HEK293 (cell line): ENCODE results near the gene PITPNM3.

Experiments
- CTCF ChIP-seq: fragments of 450-650 bp; formaldehyde crosslinking; IDR thresholded peaks from 2 replicates; pipeline ENCODE4 v1.5.1; 2016; ENCODE audit warnings: missing biosample characterization, missing genetic modification characterization
- ZNF292 ChIP-seq: fragments of 450-650 bp; formaldehyde crosslinking; IDR thresholded peaks from 2 replicates; pipeline ENCODE4 v1.5.1; 2016; ENCODE audit warnings: low read depth, missing biosample characterization, missing genetic modification characterization, borderline replicate concordance

GRCh38 chr17:6479622-6480302 is 76.6 kb downstream of the PITPNM3 start:
- TF ChIP-seq CTCF (tag by site-specific recombination) (no peak), ZNF292 (tag by site-specific recombination) (no peak)
